A673 (cell line): Measurements from ENCODE around the gene LRRC47. TPM values are rescaled to one million over a fixed set of nuclear protein-coding genes. Genes with fewer than 3 reads are reported as not detected.

ENCODE experiments used
- BruUV-seq: library from RNA; stranded (reverse); fragments of 400-500 nt; replicated peaks from 2 replicates; lab custom pipeline; 2021; lab: Mats Ljungman, UMichigan
- CTCF ChIA-PET: fragments of 300-600 bp; sonication (Branson Sonifier 250); formaldehyde crosslinking; loops from one replicate; lab custom pipeline; 2022; ENCODE audit warnings: antibody characterized with exemption; lab: Charles Lee
- POLR2A ChIA-PET: fragments of 300-600 bp; sonication (Branson Sonifier 250); formaldehyde crosslinking; loops from one replicate; lab custom pipeline; 2022; ENCODE audit warnings: antibody characterized with exemption; ENCODE audit not compliant: low non-redundant PET; lab: Charles Lee
- DNase-seq: peaks from one replicate; pipeline ENCODE4 v3.0.0-alpha.2; 2015; ENCODE audit warnings: low spot score
- H3K27ac ChIP-seq: fragments of 200-600 bp; sonication (generic); 2 replicates; pipeline ENCODE4 v1.5.1; 2016; ENCODE audit warnings: mixed run types, low read depth, mild to moderate bottlenecking, mixed read lengths, antibody characterized with exemption, low read length; ENCODE audit not compliant: poor library complexity, severe bottlenecking
- H3K27me3 ChIP-seq: fragments of 200-600 bp; sonication (generic); replicated peaks from 2 replicates; pipeline ENCODE4 v1.6.1; 2017; ENCODE audit warnings: mixed run types, low read depth, mild to moderate bottlenecking, mixed read lengths, antibody characterized with exemption, low read length; ENCODE audit not compliant: insufficient read depth, poor library complexity
- H3K36me3 ChIP-seq: fragments of 200-600 bp; sonication (generic); 2 replicates; pipeline ENCODE4 v1.6.1; 2016; ENCODE audit warnings: mixed run types, mild to moderate bottlenecking, mixed read lengths, antibody characterized with exemption, low read length; ENCODE audit not compliant: insufficient read depth, poor library complexity, severe bottlenecking
- H3K4me1 ChIP-seq: fragments of 200-600 bp; sonication (generic); 2 replicates; pipeline ENCODE4 v1.6.1; 2017; ENCODE audit warnings: mixed run types, mild to moderate bottlenecking, mixed read lengths, antibody characterized with exemption, low read length; ENCODE audit not compliant: insufficient read depth, poor library complexity, severe bottlenecking
- H3K4me3 ChIP-seq: fragments of 200-600 bp; sonication (generic); 2 replicates; pipeline ENCODE4 v1.5.1; 2016; ENCODE audit warnings: low read depth, mixed run types, mild to moderate bottlenecking, mixed read lengths, low read length; ENCODE audit not compliant: poor library complexity, severe bottlenecking
- H3K9me3 ChIP-seq: fragments of 200-600 bp; sonication (generic); 2 replicates; pipeline ENCODE4 v1.6.1; 2016; ENCODE audit warnings: mixed run types, low read depth, mild to moderate bottlenecking, mixed read lengths, antibody characterized with exemption, low read length; ENCODE audit not compliant: poor library complexity, severe bottlenecking
- EZH2 ChIP-seq: fragments of 200-600 bp; sonication (generic); IDR thresholded peaks from 2 replicates; pipeline ENCODE4 v1.6.1; 2017; ENCODE audit warnings: borderline replicate concordance, low read depth, mild to moderate bottlenecking, mixed read lengths, antibody characterized with exemption, low read length; ENCODE audit not compliant: poor library complexity, severe bottlenecking
- intact Hi-C: fragments of 100-400 bp; cut with micrococcal nuclease; formaldehyde crosslinking; loops from one replicate; pipeline ENCODE4 v1.10.0; 2022; ENCODE audit not compliant: unreplicated experiment
- total RNA-seq: library from RNA; stranded (reverse); gene quantifications from 2 replicates; pipeline ENCODE4 v1.2.3, GENCODE V29; 2021
- TF ChIP-seq, protein P1 (sequence below): fragments of 300-800, 200-600 bp; sonication (generic); conservative IDR thresholded peaks from 2 replicates; pipeline ENCODE4 v1.5.1; 2017; ENCODE audit warnings: low read depth, mild to moderate bottlenecking, antibody characterized with exemption, low read length, moderate library complexity, mixed read lengths

The LRRC47 gene
- total RNA-seq, 1 experiment from 2014 or later: 86.7 TPM

DNA sequence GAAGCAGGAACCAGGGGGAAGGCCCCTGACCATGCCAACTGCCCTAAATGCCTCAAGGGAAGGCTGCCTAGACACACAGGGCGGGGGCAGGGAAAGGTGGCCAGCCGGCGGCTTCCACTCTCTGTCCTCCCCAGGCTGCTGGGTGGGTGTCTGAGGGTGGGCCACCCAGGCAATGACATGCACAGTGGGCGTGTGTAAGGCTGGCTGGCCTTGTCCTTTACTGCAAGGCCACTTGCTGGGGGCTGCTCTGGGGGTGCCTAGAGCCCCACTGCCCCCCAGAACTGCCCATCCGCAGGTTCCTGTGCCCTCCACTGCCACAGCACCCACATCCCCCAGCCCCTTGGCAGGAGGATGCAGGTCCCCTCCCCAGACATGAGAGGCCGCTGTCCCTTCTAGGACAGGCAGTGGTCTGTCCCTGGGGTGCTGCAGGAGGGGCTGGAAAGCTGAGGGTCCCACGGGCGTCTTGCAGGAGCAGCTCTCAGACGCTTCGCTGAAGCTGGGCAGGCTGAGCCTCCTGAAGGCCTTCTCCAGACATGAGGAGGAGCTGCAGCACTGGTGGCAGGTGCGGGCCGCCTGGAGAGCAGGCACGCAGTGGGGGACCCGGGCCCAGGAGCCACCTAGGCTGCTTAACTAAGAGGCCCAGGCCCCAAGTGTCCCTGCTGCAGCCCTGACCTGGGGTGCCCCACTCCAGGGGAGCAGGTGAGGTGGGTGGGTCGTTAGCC, 34.0 kb downstream of the LRRC47 start:
- no peaks in the 10 kb centered on the region for H3K36me3 ChIP-seq
- ChIA-PET CTCF (no interaction called here), POLR2A (no interaction called here)
- no peak overlapping the region for H3K4me3 ChIP-seq
- no peak for DNase-seq
- intact Hi-C loops: no loop called here
- BruUV-seq: no TSS peak
- no peaks in the 10 kb centered on the region for H3K4me1 ChIP-seq
- H3K9me3 ChIP-seq: peaks cover 7% of the 10 kb centered on the region
- no peak overlapping the region for H3K27ac ChIP-seq
- no peak for TF ChIP-seq EZH2
- TF ChIP-seq, protein P1, sequence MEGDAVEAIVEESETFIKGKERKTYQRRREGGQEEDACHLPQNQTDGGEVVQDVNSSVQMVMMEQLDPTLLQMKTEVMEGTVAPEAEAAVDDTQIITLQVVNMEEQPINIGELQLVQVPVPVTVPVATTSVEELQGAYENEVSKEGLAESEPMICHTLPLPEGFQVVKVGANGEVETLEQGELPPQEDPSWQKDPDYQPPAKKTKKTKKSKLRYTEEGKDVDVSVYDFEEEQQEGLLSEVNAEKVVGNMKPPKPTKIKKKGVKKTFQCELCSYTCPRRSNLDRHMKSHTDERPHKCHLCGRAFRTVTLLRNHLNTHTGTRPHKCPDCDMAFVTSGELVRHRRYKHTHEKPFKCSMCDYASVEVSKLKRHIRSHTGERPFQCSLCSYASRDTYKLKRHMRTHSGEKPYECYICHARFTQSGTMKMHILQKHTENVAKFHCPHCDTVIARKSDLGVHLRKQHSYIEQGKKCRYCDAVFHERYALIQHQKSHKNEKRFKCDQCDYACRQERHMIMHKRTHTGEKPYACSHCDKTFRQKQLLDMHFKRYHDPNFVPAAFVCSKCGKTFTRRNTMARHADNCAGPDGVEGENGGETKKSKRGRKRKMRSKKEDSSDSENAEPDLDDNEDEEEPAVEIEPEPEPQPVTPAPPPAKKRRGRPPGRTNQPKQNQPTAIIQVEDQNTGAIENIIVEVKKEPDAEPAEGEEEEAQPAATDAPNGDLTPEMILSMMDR: no peak
- H3K27me3 ChIP-seq: peaks cover 7% of the 10 kb centered on the region

GRCh38 chr1:3761296-3762010, 34.8 kb downstream of the LRRC47 start:
- peaks cover 7% of the 10 kb centered on the region for H3K27me3 ChIP-seq
- no peak for TF ChIP-seq EZH2
- TF ChIP-seq, protein P1: no peak
- CTCF ChIA-PET: no interaction called here
- H3K36me3 ChIP-seq: no peaks in the 10 kb centered on the region
- BruUV-seq: no TSS peak
- peaks cover 7% of the 10 kb centered on the region for H3K9me3 ChIP-seq
- no peaks in the 10 kb centered on the region for H3K4me1 ChIP-seq
- POLR2A ChIA-PET: no interaction called here
- no peak overlapping the region for H3K4me3 ChIP-seq
- no peak for DNase-seq
- no peak overlapping the region for H3K27ac ChIP-seq
- intact Hi-C loops: no loop called here

GRCh38 chr1:3759796-3760195, 36.5 kb downstream of the LRRC47 start:
- DNase-seq: no peak
- Histone ChIP-seq H3K27ac (no peak overlapping the region), H3K27me3 (peaks cover 7% of the 10 kb centered on the region), H3K4me3 (no peak overlapping the region), H3K4me1 (no peaks in the 10 kb centered on the region), H3K9me3 (peaks cover 7% of the 10 kb centered on the region), H3K36me3 (no peaks in the 10 kb centered on the region)
- TF ChIP-seq EZH2: no peak
- TF ChIP-seq, protein P1: no peak
- CTCF ChIA-PET: no interaction called here
- intact Hi-C loops: no loop called here
- POLR2A ChIA-PET: no interaction called here
- BruUV-seq: no TSS peak
